ENCODE measurements around the gene OPA1.

Gene OPA1

GRCh38 chr3:193711964-193712598, 119.1 kb downstream of the OPA1 start:
- Histone ChIP-seq H3K9ac (ENCODE audit: low read length in 5 of 5) (no peak overlapping the region), H3K9me3 (ENCODE audit: control insufficient read depth in 5 of 5, low read length in 5 of 5) (peaks cover 3 to 11% (median 8%) of the 10 kb centered on the region in 5 donors), H3K36me3 (ENCODE audit: control insufficient read depth in 5 of 5, insufficient read depth in 5 of 5, low read length in 5 of 5) (no peaks in the 10 kb centered on the region), H3K27me3 (ENCODE audit: control insufficient read depth in 5 of 5, insufficient read depth in 4 of 5, low read length in 5 of 5) (no peaks in the 10 kb centered on the region), H3K27ac (ENCODE audit: low read depth, low read length) (no peak overlapping the region), H3K4me1 (ENCODE audit: control insufficient read depth in 5 of 5, insufficient read depth in 5 of 5, low read length in 5 of 5) (no peaks in the 10 kb centered on the region), H3K4me3 (ENCODE audit: low read depth in 1 of 5, low read length in 5 of 5) (no peak overlapping the region)

- H3K36me3 ChIP-seq (ENCODE audit: control insufficient read depth in 5 of 5, insufficient read depth in 5 of 5, low read length in 5 of 5): no peaks in the 10 kb centered on the region
Observed at GRCh38 chr3:193712938-193713337, 119.9 kb downstream of the OPA1 start.

GRCh38 chr3:193714523-193715137, 121.6 kb downstream of the OPA1 start:
- no peaks in the 10 kb centered on the region for H3K36me3 ChIP-seq (ENCODE audit: control insufficient read depth in 5 of 5, insufficient read depth in 5 of 5, low read length in 5 of 5)

More at GRCh38 chr3:193712938-193713337, 119.9 kb downstream of the OPA1 start:
- Histone ChIP-seq H3K27ac (ENCODE audit: low read depth, low read length) (no peak overlapping the region), H3K27me3 (ENCODE audit: control insufficient read depth in 5 of 5, insufficient read depth in 4 of 5, low read length in 5 of 5) (no peaks in the 10 kb centered on the region), H3K9ac (ENCODE audit: low read length in 5 of 5) (no peak overlapping the region), H3K4me3 (ENCODE audit: low read depth in 1 of 5, low read length in 5 of 5) (no peak overlapping the region), H3K9me3 (ENCODE audit: control insufficient read depth in 5 of 5, low read length in 5 of 5) (peaks cover 3 to 11% (median 8%) of the 10 kb centered on the region in 5 donors), H3K4me1 (ENCODE audit: control insufficient read depth in 5 of 5, insufficient read depth in 5 of 5, low read length in 5 of 5) (no peaks in the 10 kb centered on the region)

GRCh38 chr3:193716150-193716549, 123.1 kb downstream of the OPA1 start:
- Histone ChIP-seq H3K27ac (ENCODE audit: low read depth, low read length) (no peak overlapping the region), H3K4me1 (ENCODE audit: control insufficient read depth in 5 of 5, insufficient read depth in 5 of 5, low read length in 5 of 5) (no peaks in the 10 kb centered on the region), H3K27me3 (ENCODE audit: control insufficient read depth in 5 of 5, insufficient read depth in 4 of 5, low read length in 5 of 5) (no peaks in the 10 kb centered on the region), H3K9ac (ENCODE audit: low read length in 5 of 5) (no peak overlapping the region), H3K36me3 (ENCODE audit: control insufficient read depth in 5 of 5, insufficient read depth in 5 of 5, low read length in 5 of 5) (no peaks in the 10 kb centered on the region), H3K4me3 (ENCODE audit: low read depth in 1 of 5, low read length in 5 of 5) (no peak overlapping the region), H3K9me3 (ENCODE audit: control insufficient read depth in 5 of 5, low read length in 5 of 5) (peaks cover 6 to 16% (median 12%) of the 10 kb centered on the region in 5 donors)

More at GRCh38 chr3:193714523-193715137, 121.6 kb downstream of the OPA1 start:
- no peaks in the 10 kb centered on the region for H3K4me1 ChIP-seq (ENCODE audit: control insufficient read depth in 5 of 5, insufficient read depth in 5 of 5, low read length in 5 of 5)
- no peak overlapping the region for H3K9ac ChIP-seq (ENCODE audit: low read length in 5 of 5)
- H3K27me3 ChIP-seq (ENCODE audit: control insufficient read depth in 5 of 5, insufficient read depth in 4 of 5, low read length in 5 of 5): no peaks in the 10 kb centered on the region
- H3K27ac ChIP-seq (ENCODE audit: low read depth, low read length): no peak overlapping the region
- peaks cover 4 to 13% (median 9%) of the 10 kb centered on the region in 5 donors for H3K9me3 ChIP-seq (ENCODE audit: control insufficient read depth in 5 of 5, low read length in 5 of 5)
- no peak overlapping the region for H3K4me3 ChIP-seq (ENCODE audit: low read depth in 1 of 5, low read length in 5 of 5)

DNA sequence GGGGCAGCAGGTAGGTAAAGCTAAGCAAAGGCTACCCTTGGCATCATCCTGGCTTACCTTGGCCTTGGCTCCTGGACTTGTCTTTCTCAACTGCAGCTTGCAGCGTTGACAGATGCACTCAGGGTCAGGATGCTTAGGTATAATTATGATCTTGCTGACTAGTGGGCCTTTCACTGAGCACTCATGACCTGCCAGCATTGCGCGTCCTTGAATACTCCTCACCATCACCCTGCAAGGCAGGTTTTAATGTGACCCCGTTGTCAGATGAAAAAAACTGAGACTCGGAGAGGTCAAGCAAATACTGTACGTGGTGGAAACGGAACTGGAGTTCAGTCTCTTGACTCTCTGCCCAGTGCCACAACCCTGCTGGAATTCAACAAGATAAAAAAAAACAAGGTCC, 126.7 kb downstream of the OPA1 start:
- no peaks in the 10 kb centered on the region for H3K4me1 ChIP-seq (ENCODE audit: control insufficient read depth in 5 of 5, insufficient read depth in 5 of 5, low read length in 5 of 5)
- no peaks in the 10 kb centered on the region for H3K27me3 ChIP-seq (ENCODE audit: control insufficient read depth in 5 of 5, insufficient read depth in 4 of 5, low read length in 5 of 5)
- no peak overlapping the region for H3K27ac ChIP-seq (ENCODE audit: low read depth, low read length)
- no peak overlapping the region for H3K4me3 ChIP-seq (ENCODE audit: low read depth in 1 of 5, low read length in 5 of 5)
- H3K9me3 ChIP-seq (ENCODE audit: control insufficient read depth in 5 of 5, low read length in 5 of 5): peaks cover 3 to 10% (median 9%) of the 10 kb centered on the region in 5 donors
- no peak overlapping the region for H3K9ac ChIP-seq (ENCODE audit: low read length in 5 of 5)
- H3K36me3 ChIP-seq (ENCODE audit: control insufficient read depth in 5 of 5, insufficient read depth in 5 of 5, low read length in 5 of 5): no peaks in the 10 kb centered on the region

DNA sequence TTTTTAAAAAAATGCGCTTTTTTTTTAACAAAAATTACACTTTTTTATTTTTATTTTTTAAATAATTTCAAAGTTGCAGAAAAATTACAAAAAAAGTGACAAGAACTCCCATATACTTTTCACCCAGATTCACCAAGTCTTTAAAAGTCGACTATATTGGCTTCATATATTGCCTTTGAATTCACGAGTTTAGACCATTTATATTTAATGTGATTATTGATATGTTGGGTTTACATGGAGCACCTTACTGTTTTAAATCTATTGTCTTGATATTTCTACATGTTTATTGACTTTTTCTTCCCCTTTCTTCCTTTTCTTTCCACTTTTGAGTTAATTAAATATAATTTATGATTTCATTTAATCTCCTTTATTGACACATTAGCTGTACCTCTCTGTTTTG, 127.2 kb downstream of the OPA1 start:
- H3K27me3 ChIP-seq (ENCODE audit: control insufficient read depth in 5 of 5, insufficient read depth in 4 of 5, low read length in 5 of 5): no peaks in the 10 kb centered on the region
- peaks cover under 1 to 6% (median 5%) of the 10 kb centered on the region in 5 donors for H3K9me3 ChIP-seq (ENCODE audit: control insufficient read depth in 5 of 5, low read length in 5 of 5)
- H3K27ac ChIP-seq (ENCODE audit: low read depth, low read length): no peak overlapping the region
- H3K4me3 ChIP-seq (ENCODE audit: low read depth in 1 of 5, low read length in 5 of 5): no peak overlapping the region
- no peaks in the 10 kb centered on the region for H3K4me1 ChIP-seq (ENCODE audit: control insufficient read depth in 5 of 5, insufficient read depth in 5 of 5, low read length in 5 of 5)
- H3K36me3 ChIP-seq (ENCODE audit: control insufficient read depth in 5 of 5, insufficient read depth in 5 of 5, low read length in 5 of 5): no peaks in the 10 kb centered on the region
- H3K9ac ChIP-seq (ENCODE audit: low read length in 5 of 5): no peak overlapping the region

GRCh38 chr3:193722566-193722965, 129.6 kb downstream of the OPA1 start:
- Histone ChIP-seq H3K27ac (ENCODE audit: low read depth, low read length) (no peak overlapping the region), H3K9me3 (ENCODE audit: control insufficient read depth in 5 of 5, low read length in 5 of 5) (peaks cover 0 to 6% (median 5%) of the 10 kb centered on the region in 5 donors), H3K27me3 (ENCODE audit: control insufficient read depth in 5 of 5, insufficient read depth in 4 of 5, low read length in 5 of 5) (no peaks in the 10 kb centered on the region), H3K9ac (ENCODE audit: low read length in 5 of 5) (no peak overlapping the region), H3K36me3 (ENCODE audit: control insufficient read depth in 5 of 5, insufficient read depth in 5 of 5, low read length in 5 of 5) (no peaks in the 10 kb centered on the region), H3K4me3 (ENCODE audit: low read depth in 1 of 5, low read length in 5 of 5) (no peak overlapping the region), H3K4me1 (ENCODE audit: control insufficient read depth in 5 of 5, insufficient read depth in 5 of 5, low read length in 5 of 5) (no peaks in the 10 kb centered on the region)

DNA sequence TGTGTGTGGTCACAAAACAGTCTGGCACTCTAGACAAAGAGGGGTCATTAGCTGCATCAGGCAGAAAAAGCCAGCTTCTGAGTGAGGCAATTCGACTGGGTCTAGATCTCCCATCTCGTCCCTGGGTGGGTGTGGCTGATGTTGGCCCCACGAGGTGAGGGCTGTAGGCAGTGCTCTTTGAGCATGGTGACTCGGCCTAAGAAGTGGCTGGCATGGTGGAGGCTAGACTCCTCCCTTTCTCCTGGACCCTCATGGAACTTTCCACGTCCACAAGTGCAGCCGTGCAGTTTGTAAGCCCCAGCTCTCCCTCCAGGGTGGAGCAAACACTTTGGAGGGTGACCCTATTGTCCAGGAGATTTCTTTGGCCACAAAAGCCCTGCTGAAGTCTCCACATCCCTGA, 134.1 kb downstream of the OPA1 start:
- no peak overlapping the region for H3K9ac ChIP-seq (ENCODE audit: low read length in 5 of 5)
- H3K27me3 ChIP-seq (ENCODE audit: control insufficient read depth in 5 of 5, insufficient read depth in 4 of 5, low read length in 5 of 5): no peaks in the 10 kb centered on the region
- no peak overlapping the region for H3K4me3 ChIP-seq (ENCODE audit: low read depth in 1 of 5, low read length in 5 of 5)
- H3K9me3 ChIP-seq (ENCODE audit: control insufficient read depth in 5 of 5, low read length in 5 of 5): no peaks in the 10 kb centered on the region
- no peak overlapping the region for H3K27ac ChIP-seq (ENCODE audit: low read depth, low read length)
- no peaks in the 10 kb centered on the region for H3K36me3 ChIP-seq (ENCODE audit: control insufficient read depth in 5 of 5, insufficient read depth in 5 of 5, low read length in 5 of 5)
- H3K4me1 ChIP-seq (ENCODE audit: control insufficient read depth in 5 of 5, insufficient read depth in 5 of 5, low read length in 5 of 5): no peaks in the 10 kb centered on the region

- no peaks in the 10 kb centered on the region for H3K36me3 ChIP-seq (ENCODE audit: control insufficient read depth in 5 of 5, insufficient read depth in 5 of 5, low read length in 5 of 5)
- no peak overlapping the region for H3K4me3 ChIP-seq (ENCODE audit: low read depth in 1 of 5, low read length in 5 of 5)
- H3K9ac ChIP-seq (ENCODE audit: low read length in 5 of 5): no peak overlapping the region
- no peaks in the 10 kb centered on the region for H3K4me1 ChIP-seq (ENCODE audit: control insufficient read depth in 5 of 5, insufficient read depth in 5 of 5, low read length in 5 of 5)
- H3K27ac ChIP-seq (ENCODE audit: low read depth, low read length): no peak overlapping the region
- no peaks in the 10 kb centered on the region for H3K27me3 ChIP-seq (ENCODE audit: control insufficient read depth in 5 of 5, insufficient read depth in 4 of 5, low read length in 5 of 5)
- H3K9me3 ChIP-seq (ENCODE audit: control insufficient read depth in 5 of 5, low read length in 5 of 5): no peaks in the 10 kb centered on the region
Observed at GRCh38 chr3:193728429-193729087, 135.6 kb downstream of the OPA1 start.

DNA sequence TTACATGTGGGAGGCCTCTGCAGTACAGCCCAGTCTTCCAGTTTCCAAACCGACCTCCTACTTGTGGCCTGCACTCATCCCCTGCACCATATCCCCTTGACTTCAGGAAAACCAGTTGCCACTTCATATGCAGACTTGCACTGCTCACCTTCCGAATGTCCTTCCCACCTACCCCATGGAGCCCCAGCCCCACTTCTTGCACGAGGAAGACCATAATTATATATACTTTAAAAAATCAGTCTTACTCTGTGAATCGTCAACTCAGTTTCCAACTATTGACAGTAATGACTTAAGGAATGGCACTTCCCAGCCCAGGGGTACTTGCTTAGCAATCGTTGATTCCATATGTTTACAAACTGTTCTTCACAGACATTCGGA, 136.1 kb downstream of the OPA1 start:
- no peaks in the 10 kb centered on the region for H3K27me3 ChIP-seq (ENCODE audit: control insufficient read depth in 5 of 5, insufficient read depth in 4 of 5, low read length in 5 of 5)
- no peaks in the 10 kb centered on the region for H3K36me3 ChIP-seq (ENCODE audit: control insufficient read depth in 5 of 5, insufficient read depth in 5 of 5, low read length in 5 of 5)
- H3K4me1 ChIP-seq (ENCODE audit: control insufficient read depth in 5 of 5, insufficient read depth in 5 of 5, low read length in 5 of 5): no peaks in the 10 kb centered on the region
- no peak overlapping the region for H3K9ac ChIP-seq (ENCODE audit: low read length in 5 of 5)
- H3K27ac ChIP-seq (ENCODE audit: low read depth, low read length): no peak overlapping the region
- H3K9me3 ChIP-seq (ENCODE audit: control insufficient read depth in 5 of 5, low read length in 5 of 5): no peaks in the 10 kb centered on the region
- no peak overlapping the region for H3K4me3 ChIP-seq (ENCODE audit: low read depth in 1 of 5, low read length in 5 of 5)
